HEK293 (cell line): ENCODE data around the gene PDE9A.

Experiments used
- CTCF ChIP-seq: fragments of 450-650 bp; formaldehyde crosslinking; IDR thresholded peaks from 2 replicates; pipeline ENCODE4 v1.5.1; 2016; ENCODE audit warnings: missing biosample characterization, missing genetic modification characterization
- TCF7L2 ChIP-seq: IDR thresholded peaks from 2 replicates; pipeline ENCODE4 v1.6.1; 2011; ENCODE audit warnings: low read depth, mild to moderate bottlenecking, inconsistent platforms, low read length, moderate library complexity, borderline replicate concordance
- YY1 ChIP-seq: fragments of 450-650 bp; formaldehyde crosslinking; IDR thresholded peaks from 2 replicates; pipeline ENCODE4 v1.5.1; 2018; ENCODE audit warnings: missing biosample characterization, missing genetic modification characterization
- ZNF248 ChIP-seq: fragments of 450-650 bp; formaldehyde crosslinking; IDR thresholded peaks from 2 replicates; pipeline ENCODE4 v1.5.1; 2017; ENCODE audit warnings: missing biosample characterization, missing genetic modification characterization
- ZNF473 ChIP-seq: fragments of 450-650 bp; formaldehyde crosslinking; IDR thresholded peaks from 2 replicates; pipeline ENCODE4 v1.5.1; 2017; ENCODE audit warnings: missing biosample characterization, missing genetic modification characterization
- ZNF521 ChIP-seq: fragments of 450-650 bp; formaldehyde crosslinking; IDR thresholded peaks from 2 replicates; pipeline ENCODE4 v1.5.1; 2017; ENCODE audit warnings: missing biosample characterization, mild to moderate bottlenecking, missing genetic modification characterization
- ZNF529 ChIP-seq: fragments of 450-650 bp; formaldehyde crosslinking; IDR thresholded peaks from 2 replicates; pipeline ENCODE4 v1.5.1; 2017; ENCODE audit warnings: missing genetic modification characterization, missing biosample characterization; ENCODE audit not compliant: insufficient replicate concordance

DNA sequence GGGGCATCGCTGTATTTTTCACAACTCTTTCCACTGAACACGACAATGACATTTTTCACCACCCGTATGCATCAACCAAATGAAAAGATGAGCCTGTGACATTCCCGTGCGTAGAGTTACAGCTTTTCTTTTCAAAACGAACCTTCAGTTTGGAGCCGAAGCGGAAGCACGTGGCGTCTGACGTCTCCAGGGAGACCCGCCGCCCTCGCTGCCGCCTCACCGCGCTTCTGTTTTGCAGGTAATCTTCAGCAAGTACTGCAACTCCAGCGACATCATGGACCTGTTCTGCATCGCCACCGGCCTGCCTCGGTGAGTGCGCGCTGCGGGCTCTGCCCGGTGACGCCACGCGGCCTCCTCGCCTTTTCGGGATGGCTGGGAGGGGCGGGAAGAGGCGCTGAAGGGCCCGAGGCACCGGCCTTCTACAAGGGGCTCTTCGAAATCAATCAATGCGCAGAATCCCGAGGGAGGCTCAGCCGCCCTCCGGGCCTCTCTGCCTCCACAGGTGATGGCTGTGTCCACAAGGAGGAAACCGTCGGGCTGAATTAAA lies 32.6 kb downstream of the PDE9A start:
- TF ChIP-seq ZNF521 (tag by site-specific recombination) (no peak), CTCF (no peak), TCF7L2 (no peak), ZNF473 (no peak), YY1 (no peak), ZNF529 (no peak), ZNF248 (tag by site-specific recombination) (no peak)
